ENCODE measurements around the gene PCOLCE2.

PCOLCE2 gene

GRCh38 chr3:142888481-142889211 lies at the start of gene PCOLCE2:
PCOLCE2 (minus strand) TSS chr3:142889083; CDS start chr3:142888896, 187 bp downstream.
- peak; percentile 16 to 54 (median 20) for DNase-seq

- no peak for DNase-seq
Observed at GRCh38 chr3:142935963-142936362, 47.1 kb upstream of the PCOLCE2 start.

- no peak for DNase-seq
Observed at GRCh38 chr3:142934887-142935269, 46.0 kb upstream of the PCOLCE2 start.

- DNase-seq = no peak
Observed at GRCh38 chr3:142934128-142934886, 45.4 kb upstream of the PCOLCE2 start.

GRCh38 chr3:142931222-142931621 lies 42.3 kb upstream of the PCOLCE2 start:
- DNase-seq = peak in 1 of 3 donors; percentile 5

- no peak for DNase-seq
Observed at GRCh38 chr3:142930463-142930862, 41.6 kb upstream of the PCOLCE2 start.

- DNase-seq = no peak
Observed at GRCh38 chr3:142929890-142930289, 41.0 kb upstream of the PCOLCE2 start.

GRCh38 chr3:142929109-142929508 lies 40.2 kb upstream of the PCOLCE2 start:
- peak; percentile 81 to 84 (median 84) for DNase-seq

GRCh38 chr3:142926368-142926944 lies 37.6 kb upstream of the PCOLCE2 start:
- no peak for DNase-seq

GRCh38 chr3:142925140-142925539 lies 36.3 kb upstream of the PCOLCE2 start:
- DNase-seq = no peak

- DNase-seq = no peak
Observed at GRCh38 chr3:142923694-142924093, 34.8 kb upstream of the PCOLCE2 start.

GRCh38 chr3:142916605-142917004 lies 27.7 kb upstream of the PCOLCE2 start:
- no peak for DNase-seq

- no peak for DNase-seq
Observed at GRCh38 chr3:142915636-142916035, 26.8 kb upstream of the PCOLCE2 start.

- DNase-seq = no peak
Observed at GRCh38 chr3:142914286-142914811, 25.5 kb upstream of the PCOLCE2 start.

- peak in 1 of 3 donors; percentile 9 for DNase-seq
Observed at GRCh38 chr3:142913432-142913831, 24.5 kb upstream of the PCOLCE2 start.

- DNase-seq = no peak
Observed at GRCh38 chr3:142912402-142913172, 23.7 kb upstream of the PCOLCE2 start.

- no peak for DNase-seq
Observed at GRCh38 chr3:142910280-142910679, 21.4 kb upstream of the PCOLCE2 start.

- no peak for DNase-seq
Observed at GRCh38 chr3:142909282-142909681, 20.4 kb upstream of the PCOLCE2 start.

- no peak for DNase-seq
Observed at GRCh38 chr3:142907996-142908395, 19.1 kb upstream of the PCOLCE2 start.

GRCh38 chr3:142904639-142905436 lies 16.0 kb upstream of the PCOLCE2 start:
- peak; percentile 80 to 87 (median 82) for DNase-seq

GRCh38 chr3:142902356-142902755 lies 13.5 kb upstream of the PCOLCE2 start:
- no peak for DNase-seq

Data from suppressor macrophage treated with lipopolysaccharide for 1 hour (primary cell).